T-helper 9 cell (primary cell): ENCODE data around the gene RPS6KA2.

Source experiments
- DNase-seq: peaks from one replicate; pipeline ENCODE4 v3.0.0-alpha.2; 2020

The RPS6KA2 gene

GRCh38 chr6:166613027-166613426 lies 14.0 kb downstream of the RPS6KA2 start:
- no peak for DNase-seq

- DNase-seq, result no peak
Measured at GRCh38 chr6:166612471-166612881, 14.6 kb downstream of the RPS6KA2 start.

GRCh38 chr6:166611631-166612030 lies 15.4 kb downstream of the RPS6KA2 start:
- DNase-seq, result no peak

- no peak for DNase-seq
Measured at GRCh38 chr6:166610069-166610468, 17.0 kb downstream of the RPS6KA2 start.

- no peak for DNase-seq
Measured at GRCh38 chr6:166608774-166609173, 18.3 kb downstream of the RPS6KA2 start.

GRCh38 chr6:166605752-166606151 lies 21.3 kb downstream of the RPS6KA2 start:
- no peak for DNase-seq

GRCh38 chr6:166604911-166605310 lies 22.1 kb downstream of the RPS6KA2 start:
- DNase-seq, result no peak

- DNase-seq, result no peak
Measured at GRCh38 chr6:166604328-166604727, 22.7 kb downstream of the RPS6KA2 start.

- DNase-seq, result no peak
Measured at GRCh38 chr6:166603043-166603690, 23.9 kb downstream of the RPS6KA2 start.

GRCh38 chr6:166601956-166602355 lies 25.1 kb downstream of the RPS6KA2 start:
- DNase-seq, result no peak

GRCh38 chr6:166600931-166601330 lies 26.1 kb downstream of the RPS6KA2 start:
- no peak for DNase-seq

- no peak for DNase-seq
Measured at GRCh38 chr6:166599205-166599604, 27.8 kb downstream of the RPS6KA2 start.

GRCh38 chr6:166598441-166599138 lies 28.5 kb downstream of the RPS6KA2 start:
- no peak for DNase-seq

- no peak for DNase-seq
Measured at GRCh38 chr6:166597711-166598440, 29.2 kb downstream of the RPS6KA2 start.

GRCh38 chr6:166596776-166597507 lies 30.1 kb downstream of the RPS6KA2 start:
- DNase-seq, result no peak

GRCh38 chr6:166595949-166596348 lies 31.1 kb downstream of the RPS6KA2 start:
- no peak for DNase-seq

GRCh38 chr6:166595061-166595780 lies 31.8 kb downstream of the RPS6KA2 start:
- no peak for DNase-seq

GRCh38 chr6:166592821-166593220 lies 34.2 kb downstream of the RPS6KA2 start:
- DNase-seq, result no peak

GRCh38 chr6:166591961-166592520 lies 35.0 kb downstream of the RPS6KA2 start:
- no peak for DNase-seq

GRCh38 chr6:166591026-166591425 lies 36.0 kb downstream of the RPS6KA2 start:
- no peak for DNase-seq

GRCh38 chr6:166589786-166590574 lies 37.1 kb downstream of the RPS6KA2 start:
- no peak for DNase-seq
